SK-N-MC (cell line): Measurements from ENCODE around the gene GTSE1.

ENCODE experiments used
- EZH2 ChIP-seq: fragments of 200-600 bp; sonication (generic); IDR thresholded peaks from one replicate; pipeline ENCODE4 v1.6.1; 2017; ENCODE audit warnings: antibody characterized with exemption
- POLR2AphosphoS5 ChIP-seq: IDR thresholded peaks from 2 replicates; pipeline ENCODE4 v1.6.1; 2012; ENCODE audit warnings: mild to moderate bottlenecking, low read depth, low read length, borderline replicate concordance

DNA sequence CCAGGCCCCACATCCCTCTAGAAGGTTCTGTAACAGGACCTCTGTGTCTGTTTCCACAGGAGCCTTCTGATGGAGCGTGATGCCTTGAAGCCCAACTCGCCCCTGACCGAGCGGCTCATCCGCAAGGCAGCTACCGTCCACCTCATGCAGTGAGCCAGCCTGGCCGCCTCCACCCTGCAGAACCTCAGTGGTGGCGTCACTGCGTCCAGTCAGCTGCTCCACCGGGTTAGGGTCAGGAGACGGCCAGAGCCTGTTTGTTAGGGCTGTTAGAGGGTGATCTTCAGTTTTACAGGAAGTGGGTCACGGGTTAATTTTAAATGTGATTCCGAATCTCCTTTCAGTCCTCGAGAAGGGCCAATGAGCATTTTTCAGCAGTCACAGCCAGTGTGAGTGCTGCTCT lies 3.9 kb upstream of the GTSE1 start:
- TF ChIP-seq POLR2AphosphoS5 = no peak
- TF ChIP-seq EZH2 = no peak
